Astrocyte (in vitro differentiated cells and primary cell): Measurements from ENCODE around the gene EPAS1. TPM values are rescaled to one million over a fixed set of nuclear protein-coding genes. Genes with fewer than 3 reads are reported as not detected.

Source experiments
- DNase-seq: peaks from one replicate; pipeline ENCODE4 v3.0.0-alpha.2; 2010; ENCODE audit warnings: low read depth
- FAIRE-seq: peaks from 2 replicates; lab custom pipeline; 2011; peaks lifted over from hg19 to GRCh38; lab: Jason Lieb, UNC
- H2AFZ ChIP-seq: 2 replicates; pipeline ENCODE4 v1.6.0; 2012; ENCODE audit warnings: low read depth, low read length, inconsistent platforms
- H3K27ac ChIP-seq: 2 replicates; pipeline ENCODE4 v1.5.1; 2011; ENCODE audit warnings: low read depth, low read length, inconsistent platforms
- H3K27me3 ChIP-seq: 2 replicates; pipeline ENCODE4 v1.6.0; 2011; ENCODE audit warnings: low read length, inconsistent platforms; ENCODE audit not compliant: insufficient read depth
- H3K36me3 ChIP-seq: 2 replicates; pipeline ENCODE4 v1.5.1; 2011; ENCODE audit warnings: low read length, inconsistent platforms; ENCODE audit not compliant: insufficient read depth
- H3K4me1 ChIP-seq: 2 replicates; pipeline ENCODE4 v1.5.1; 2011; ENCODE audit warnings: low read length, inconsistent platforms; ENCODE audit not compliant: insufficient read depth
- H3K4me2 ChIP-seq: 2 replicates; pipeline ENCODE4 v1.6.0; 2012; ENCODE audit warnings: low read length, inconsistent platforms
- H3K4me3 ChIP-seq: 2 replicates; pipeline ENCODE4 v1.5.1; 2011; ENCODE audit warnings: low read depth, mild to moderate bottlenecking, low read length, inconsistent platforms; ENCODE audit not compliant: insufficient read depth
- H3K79me2 ChIP-seq: 2 replicates; pipeline ENCODE4 v1.6.0; 2012; ENCODE audit warnings: mild to moderate bottlenecking, low read length, inconsistent platforms; ENCODE audit not compliant: insufficient read depth
- H3K9ac ChIP-seq: 2 replicates; pipeline ENCODE4 v1.6.0; 2012; ENCODE audit warnings: mild to moderate bottlenecking, low read length, inconsistent platforms
- H3K9me3 ChIP-seq: 2 replicates; pipeline ENCODE4 v1.5.1; 2012; ENCODE audit warnings: low read depth, mild to moderate bottlenecking, low read length, inconsistent platforms; ENCODE audit not compliant: insufficient read depth
- H4K20me1 ChIP-seq: 2 replicates; pipeline ENCODE4 v1.6.0; 2012; ENCODE audit warnings: low read length, inconsistent platforms; ENCODE audit not compliant: insufficient read depth
- H3K27ac Mint-ChIP-seq: one replicate; pipeline ENCODE4 v1.8.0; 2021; ENCODE audit warnings: mild to moderate bottlenecking, mixed read lengths; ENCODE audit not compliant: unreplicated experiment
- H3K27me3 Mint-ChIP-seq: one replicate; pipeline ENCODE4 v1.8.0; 2021; ENCODE audit warnings: low read depth, mixed read lengths; ENCODE audit not compliant: unreplicated experiment
- H3K36me3 Mint-ChIP-seq: one replicate; pipeline ENCODE4 v1.8.0; 2021; ENCODE audit warnings: low read depth, mixed read lengths; ENCODE audit not compliant: unreplicated experiment
- H3K4me1 Mint-ChIP-seq: one replicate; pipeline ENCODE4 v1.8.0; 2021; ENCODE audit warnings: low read depth, mixed read lengths; ENCODE audit not compliant: unreplicated experiment
- H3K4me3 Mint-ChIP-seq: one replicate; pipeline ENCODE4 v1.8.0; 2021; ENCODE audit warnings: mild to moderate bottlenecking, moderate library complexity, mixed read lengths; ENCODE audit not compliant: unreplicated experiment
- H3K9me3 Mint-ChIP-seq: one replicate; pipeline ENCODE4 v1.8.0; 2021; ENCODE audit warnings: mild to moderate bottlenecking, mixed read lengths; ENCODE audit not compliant: unreplicated experiment
- EZH2 ChIP-seq: IDR thresholded peaks from 2 replicates; pipeline ENCODE4 v1.6.1; 2012; ENCODE audit warnings: mild to moderate bottlenecking, low read length, inconsistent platforms; ENCODE audit not compliant: insufficient read depth
- total RNA-seq: library from RNA; stranded (reverse); gene quantifications from 2 replicates; pipeline ENCODE4 v1.2.1, GENCODE V29; 2021
- TF ChIP-seq, protein P1 (sequence below): IDR thresholded peaks from 2 replicates; pipeline ENCODE4 v1.5.1; 2011; ENCODE audit warnings: low read depth, mild to moderate bottlenecking, inconsistent platforms, low read length, moderate library complexity; ENCODE audit not compliant: insufficient read depth

Gene EPAS1
- total RNA-seq, 1 donor from 2014 or later = 42.8 TPM

DNA sequence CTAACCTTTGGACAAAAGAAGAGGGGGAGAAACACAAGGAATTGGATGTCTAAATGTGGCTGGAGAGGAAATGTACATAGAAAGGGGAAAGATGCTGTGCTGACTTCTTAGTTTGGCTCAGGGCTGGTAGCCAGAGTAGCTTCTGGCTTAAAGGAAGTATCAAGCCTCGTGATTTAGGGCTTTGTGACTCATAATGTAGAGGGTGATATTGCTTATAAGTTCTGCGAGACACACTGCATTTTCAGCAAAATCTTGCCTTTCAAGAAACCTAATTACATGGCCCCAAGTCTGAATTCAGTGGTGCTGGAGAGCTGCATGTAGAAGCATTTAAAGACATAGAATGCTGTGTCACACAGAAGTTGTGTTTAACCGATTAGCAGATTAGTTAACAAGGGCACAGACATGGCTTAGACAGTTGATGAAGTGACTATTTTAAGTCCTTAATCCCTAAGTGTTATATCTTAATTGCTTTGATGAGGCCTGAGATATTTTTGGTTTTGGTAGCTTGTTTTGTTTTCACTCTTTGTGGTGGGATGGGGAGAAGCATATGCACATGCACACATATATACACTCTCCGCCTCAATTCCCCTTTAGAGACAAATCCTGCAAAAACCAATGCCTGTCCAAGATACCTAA lies 66.4 kb downstream of the EPAS1 start:
- Histone ChIP-seq H3K79me2 (no peaks in the 10 kb centered on the region), H3K4me2 (no peak overlapping the region), H2AFZ (no peak overlapping the region), H3K27me3 (no peaks in the 10 kb centered on the region), H3K4me1 (no peaks in the 10 kb centered on the region), H3K27ac (no peak overlapping the region), H3K9me3 (no peaks in the 10 kb centered on the region), H3K9ac (no peak overlapping the region), H3K4me3 (no peak overlapping the region), H3K36me3 (no peaks in the 10 kb centered on the region), H4K20me1 (no peaks in the 10 kb centered on the region)
- DNase-seq (peak; percentile 72), FAIRE-seq (peak; percentile 9)
- peaks cover 14% of the 10 kb centered on the region for H3K9me3 Mint-ChIP-seq
- peaks cover 10% of the 10 kb centered on the region for H3K27me3 Mint-ChIP-seq
- TF ChIP-seq, protein P1, sequence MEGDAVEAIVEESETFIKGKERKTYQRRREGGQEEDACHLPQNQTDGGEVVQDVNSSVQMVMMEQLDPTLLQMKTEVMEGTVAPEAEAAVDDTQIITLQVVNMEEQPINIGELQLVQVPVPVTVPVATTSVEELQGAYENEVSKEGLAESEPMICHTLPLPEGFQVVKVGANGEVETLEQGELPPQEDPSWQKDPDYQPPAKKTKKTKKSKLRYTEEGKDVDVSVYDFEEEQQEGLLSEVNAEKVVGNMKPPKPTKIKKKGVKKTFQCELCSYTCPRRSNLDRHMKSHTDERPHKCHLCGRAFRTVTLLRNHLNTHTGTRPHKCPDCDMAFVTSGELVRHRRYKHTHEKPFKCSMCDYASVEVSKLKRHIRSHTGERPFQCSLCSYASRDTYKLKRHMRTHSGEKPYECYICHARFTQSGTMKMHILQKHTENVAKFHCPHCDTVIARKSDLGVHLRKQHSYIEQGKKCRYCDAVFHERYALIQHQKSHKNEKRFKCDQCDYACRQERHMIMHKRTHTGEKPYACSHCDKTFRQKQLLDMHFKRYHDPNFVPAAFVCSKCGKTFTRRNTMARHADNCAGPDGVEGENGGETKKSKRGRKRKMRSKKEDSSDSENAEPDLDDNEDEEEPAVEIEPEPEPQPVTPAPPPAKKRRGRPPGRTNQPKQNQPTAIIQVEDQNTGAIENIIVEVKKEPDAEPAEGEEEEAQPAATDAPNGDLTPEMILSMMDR = no peak
- TF ChIP-seq EZH2 = no peak
- no peak overlapping the region for H3K27ac Mint-ChIP-seq
- H3K4me1 Mint-ChIP-seq = peaks cover 2% of the 10 kb centered on the region
- peaks cover 27% of the 10 kb centered on the region for H3K36me3 Mint-ChIP-seq
- no peak overlapping the region for H3K4me3 Mint-ChIP-seq

DNA sequence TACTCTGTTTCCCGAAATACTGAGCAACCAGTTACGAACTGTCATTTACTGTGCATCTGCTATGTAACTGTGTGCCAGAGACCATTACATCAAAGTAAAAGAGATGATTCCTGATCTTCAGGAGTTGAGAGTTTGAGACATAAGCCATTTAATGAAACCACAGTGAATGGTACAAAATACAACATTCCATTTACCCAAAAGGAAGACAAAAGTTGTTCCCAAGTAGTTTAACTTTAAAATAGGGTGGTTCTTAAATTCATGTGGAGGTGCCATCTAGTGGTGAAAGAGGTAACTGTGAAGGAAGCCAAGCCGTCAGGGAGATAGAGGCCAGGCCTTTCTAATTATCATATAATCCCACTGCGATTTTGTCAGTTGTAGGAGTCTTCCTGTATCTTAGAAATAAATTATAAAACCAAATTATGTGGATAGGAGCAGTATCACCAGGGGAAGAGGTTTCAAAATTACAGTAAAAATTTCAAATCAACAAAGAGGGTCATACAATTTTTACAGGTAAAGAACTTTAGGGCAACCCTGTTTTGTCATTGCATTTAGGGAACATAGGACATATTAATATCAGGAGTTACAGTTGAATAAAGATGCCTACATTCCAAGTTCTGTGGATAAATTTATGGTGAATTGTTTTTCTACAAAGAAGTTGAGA lies 67.7 kb downstream of the EPAS1 start:
- H3K27me3 Mint-ChIP-seq = peaks cover 11% of the 10 kb centered on the region
- Histone ChIP-seq H3K27ac (no peak overlapping the region), H3K4me1 (no peaks in the 10 kb centered on the region), H4K20me1 (no peaks in the 10 kb centered on the region), H3K9ac (no peak overlapping the region), H3K9me3 (no peaks in the 10 kb centered on the region), H2AFZ (no peak overlapping the region), H3K4me2 (no peak overlapping the region), H3K27me3 (no peaks in the 10 kb centered on the region), H3K4me3 (no peak overlapping the region), H3K79me2 (no peaks in the 10 kb centered on the region), H3K36me3 (no peaks in the 10 kb centered on the region)
- peaks cover 13% of the 10 kb centered on the region for H3K9me3 Mint-ChIP-seq
- H3K27ac Mint-ChIP-seq = no peak overlapping the region
- peaks cover 21% of the 10 kb centered on the region for H3K36me3 Mint-ChIP-seq
- DNase-seq (peak; percentile 43), FAIRE-seq (no peak)
- H3K4me1 Mint-ChIP-seq = peaks cover 2% of the 10 kb centered on the region
- TF ChIP-seq EZH2 = no peak
- TF ChIP-seq, protein P1 = peak; percentile 92
- H3K4me3 Mint-ChIP-seq = no peak overlapping the region
